ACHN (cell line): ENCODE results near the gene PDK2.

Source experiments
- DNase-seq: peaks from one replicate; pipeline ENCODE4 v3.0.0-alpha.2; 2015
- in situ Hi-C: cut with HindIII; loops from 2 replicates; pipeline ENCODE4 v1.10.0; 2017; ENCODE audit warnings: low sequenced_read_pairs, low pct_ligation_motif_present, low pct_unique_long_range_greater_than_20kb

PDK2 gene

DNA sequence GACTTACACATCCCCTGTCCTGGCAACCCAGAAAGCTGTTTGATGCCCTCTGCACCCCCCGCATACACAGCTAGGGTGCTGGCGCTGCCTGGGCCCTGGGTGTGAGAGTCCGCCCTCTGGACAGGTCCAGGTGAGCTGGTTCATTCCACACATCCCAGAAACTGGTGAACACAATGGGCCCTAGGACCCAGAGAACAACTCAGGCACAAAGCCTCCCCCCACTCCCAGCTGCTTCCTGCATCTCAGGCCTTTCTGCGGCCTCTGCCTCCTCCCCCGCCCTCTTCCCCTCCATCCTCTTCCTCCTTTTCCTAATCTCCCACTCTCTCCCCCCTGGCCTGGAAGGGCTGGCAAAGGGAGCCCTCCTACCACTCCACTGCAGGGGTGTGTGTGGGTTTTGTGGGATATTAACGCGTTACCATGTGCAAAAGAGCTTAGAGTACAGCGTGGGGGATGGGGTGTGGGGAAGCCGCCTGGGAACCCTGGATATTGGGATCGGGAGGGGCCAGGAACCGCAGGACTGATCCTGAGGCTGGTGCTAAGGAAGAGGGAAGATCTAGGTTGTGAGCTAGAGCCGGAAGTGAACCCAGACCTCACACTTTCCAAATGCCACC lies 56.9 kb downstream of the PDK2 start:
- peak; percentile 90 for DNase-seq
- in situ Hi-C loops, result no loop called here

DNA sequence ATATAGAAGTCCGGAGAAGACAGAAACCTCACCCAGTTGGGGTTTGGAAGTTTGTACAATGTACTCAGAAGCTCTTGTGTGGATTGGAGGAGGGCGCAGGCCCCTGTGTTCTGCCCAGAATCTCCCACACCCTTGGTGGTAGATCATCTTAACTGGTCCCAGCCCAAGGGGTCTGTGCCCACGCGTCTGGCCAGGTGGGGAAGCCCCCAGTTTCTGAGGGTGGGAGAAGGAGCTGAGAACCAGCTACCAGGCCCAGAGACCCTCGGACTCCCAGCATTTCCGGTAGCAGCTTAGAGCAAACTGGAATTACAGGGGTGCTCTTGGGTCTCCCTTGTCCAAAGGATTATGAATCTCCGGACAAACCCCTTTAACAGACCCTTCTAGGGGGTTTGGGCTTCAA lies 57.6 kb downstream of the PDK2 start:
- in situ Hi-C loops, result no loop called here
- no peak for DNase-seq

DNA sequence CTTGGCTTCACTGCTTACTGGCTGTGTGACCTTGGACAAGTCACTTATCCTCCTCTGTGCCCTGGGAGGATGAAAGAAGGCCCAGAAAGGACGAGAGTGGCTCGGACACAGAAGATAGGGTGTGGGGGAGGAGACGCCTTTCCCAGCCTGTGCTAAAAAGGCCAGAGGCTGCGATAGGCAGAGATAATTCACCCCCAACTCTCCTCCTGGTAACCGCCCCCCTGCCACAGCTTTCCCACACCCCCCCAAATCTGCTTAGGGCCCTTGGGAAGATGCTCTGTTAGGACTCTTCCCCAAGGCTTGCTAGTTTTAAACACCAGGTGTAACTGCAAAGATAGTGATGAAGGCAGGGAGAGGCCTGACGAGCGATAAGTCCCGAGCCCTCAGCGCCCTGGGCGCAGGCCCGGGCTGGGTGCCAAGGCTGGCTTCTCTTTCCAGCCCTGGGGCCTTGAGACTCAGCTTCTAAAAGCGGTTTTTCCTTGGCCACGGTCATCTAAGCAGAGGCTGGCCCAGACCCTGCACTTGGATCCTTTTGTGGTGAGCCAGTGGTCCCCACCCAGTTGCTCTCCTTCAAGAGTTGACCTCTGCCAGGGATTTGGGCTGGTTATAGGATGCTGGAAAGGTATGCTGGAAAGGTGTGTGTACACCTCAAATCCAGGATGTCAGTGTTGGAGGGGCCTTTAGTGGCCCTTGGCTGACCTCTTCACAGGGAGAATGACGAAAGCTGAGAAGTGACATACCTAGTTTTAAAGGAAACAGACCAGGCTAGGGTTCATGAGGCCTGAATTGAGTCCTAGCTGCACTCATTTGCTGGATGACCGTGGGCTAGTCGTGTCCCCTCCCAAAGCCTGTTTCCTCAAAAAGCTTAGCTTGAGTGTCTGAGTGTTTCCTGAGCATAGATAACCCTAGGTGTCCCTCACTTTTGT lies 58.8 kb downstream of the PDK2 start:
- no peak for DNase-seq
- in situ Hi-C loops, result no loop called here

DNA sequence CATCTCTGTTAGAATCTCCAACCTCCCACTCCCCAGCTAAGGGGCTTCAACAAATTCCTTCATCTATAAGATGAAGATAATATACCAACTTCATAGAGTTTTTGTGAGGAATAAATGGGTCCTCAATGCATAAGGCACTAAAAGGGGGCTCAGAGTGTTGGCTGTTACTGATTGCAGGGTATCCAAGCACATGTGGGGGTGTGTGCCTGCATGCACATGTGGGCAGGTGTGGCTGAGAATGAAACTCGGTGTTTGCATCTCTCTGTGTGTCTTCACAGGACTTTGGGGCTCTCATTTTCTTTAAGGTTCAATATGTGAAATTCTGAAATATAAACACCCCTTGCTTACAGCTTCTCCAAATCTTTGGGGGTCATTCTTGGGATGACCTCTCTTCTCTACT lies 59.5 kb downstream of the PDK2 start:
- no peak for DNase-seq
- in situ Hi-C loops, result no loop called here

DNA sequence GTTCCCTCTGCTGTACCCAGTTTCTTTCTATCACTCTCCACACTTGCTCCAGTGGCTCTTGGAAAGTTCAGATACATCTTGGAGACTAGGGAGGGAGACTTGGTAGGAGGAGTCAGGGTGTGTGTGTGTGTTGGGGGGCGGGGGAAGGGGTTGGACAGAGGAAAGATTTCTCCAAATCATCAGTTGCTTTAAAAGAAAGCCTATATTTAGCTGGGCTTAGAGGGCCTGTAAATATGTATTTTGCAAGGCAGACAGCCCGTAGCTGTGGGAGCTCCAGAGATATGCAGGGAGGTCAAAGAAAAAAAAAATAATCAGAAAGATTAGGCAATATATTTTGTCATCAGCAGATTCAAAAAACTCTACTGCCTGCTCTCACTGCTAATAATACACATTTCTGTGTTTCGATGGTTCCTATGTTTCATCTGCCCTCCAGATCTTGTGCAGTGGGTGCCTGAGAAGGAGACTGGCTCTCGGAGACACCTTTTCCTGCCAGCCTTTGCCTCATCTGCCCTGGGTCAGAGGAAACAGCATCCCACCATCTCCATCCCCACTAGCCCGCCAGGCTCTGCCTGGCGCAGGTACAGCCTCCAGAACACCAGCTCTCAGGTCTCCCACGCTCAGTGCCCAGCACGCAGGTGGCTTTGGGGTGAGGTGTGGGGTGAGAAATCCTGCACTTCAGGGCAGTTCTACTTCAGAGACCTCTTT lies 60.1 kb downstream of the PDK2 start:
- no peak for DNase-seq
- in situ Hi-C loops, result no loop called here

DNA sequence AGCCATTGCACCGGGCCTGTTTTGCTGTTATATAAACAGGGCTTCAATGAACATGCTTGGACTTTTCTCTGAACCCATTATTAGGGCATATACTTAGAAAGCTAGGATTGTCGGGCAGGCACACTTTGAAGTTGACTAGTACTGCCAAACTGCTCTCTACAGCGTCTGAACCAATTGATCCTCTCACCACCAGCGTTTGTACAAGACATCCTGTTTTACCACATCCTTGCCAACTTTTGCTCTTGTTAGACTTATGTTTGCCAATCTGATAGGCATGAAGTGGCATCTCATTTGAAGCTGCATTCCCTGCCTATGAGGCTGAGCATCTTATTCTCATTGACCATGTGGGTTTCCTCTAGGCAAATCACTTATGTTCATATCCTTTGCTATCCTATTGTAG lies 62.7 kb downstream of the PDK2 start:
- no peak for DNase-seq
- in situ Hi-C loops, result no loop called here

DNA sequence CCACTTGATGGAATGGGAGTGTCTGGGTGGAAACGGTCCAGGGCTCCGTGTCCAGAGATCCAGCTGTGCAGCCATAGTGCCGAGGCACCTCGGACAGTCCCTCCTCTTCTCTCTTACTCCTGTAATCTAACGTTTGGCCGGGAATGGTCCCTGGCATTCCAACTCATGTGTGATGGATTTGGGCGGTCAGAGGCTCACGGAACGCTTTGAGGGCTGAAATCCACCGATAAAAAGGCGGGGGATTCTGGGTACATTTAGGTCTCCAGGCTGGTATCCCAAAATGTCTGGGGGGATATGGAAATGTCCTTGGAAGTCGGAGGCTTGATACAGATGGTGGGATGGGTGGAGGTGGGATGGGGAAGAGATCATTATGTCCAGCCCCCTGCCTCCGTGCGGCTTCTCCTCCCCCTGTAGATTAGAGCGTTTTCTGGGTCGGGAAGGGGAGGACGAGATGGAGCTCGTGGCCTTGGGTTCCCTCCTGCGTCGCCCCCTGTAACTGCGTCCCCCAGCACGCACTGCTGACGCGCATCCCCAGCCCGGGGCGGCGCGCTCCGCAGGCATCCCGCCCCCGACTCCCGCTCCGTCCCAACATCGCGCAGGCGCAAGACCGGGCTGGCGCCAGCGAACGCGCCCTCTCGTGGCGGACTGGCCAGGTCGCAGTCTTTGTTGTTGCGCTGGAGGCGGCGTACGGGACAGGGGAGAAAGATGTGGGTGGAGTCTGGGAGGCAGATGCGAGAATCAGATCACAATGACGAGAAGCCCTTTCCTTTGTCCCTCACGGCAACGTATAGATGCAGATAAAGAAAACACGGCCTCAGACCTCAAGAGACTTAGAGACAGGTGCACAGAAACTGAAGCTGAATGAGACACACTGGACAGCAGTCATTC lies 66.1 kb downstream of the PDK2 start:
- in situ Hi-C loops, result no loop called here

More for the DNA sequence above, 66.1 kb downstream of the PDK2 start:
- DNase-seq, result peak; percentile 88
